ENCODE measurements around the gene PNCK. TPM values are rescaled to one million over a fixed set of nuclear protein-coding genes. Genes with fewer than 3 reads are reported as not detected.

PNCK gene
- total and polyA plus RNA-seq, 2 experiments from 2014 or later, result not detected

GRCh38 chrX:153642655-153643430 is 30.8 kb downstream of the PNCK start:
- Histone ChIP-seq H4K20me1 (ENCODE audit: insufficient read depth) (no peaks in the 10 kb centered on the region), H3K4me2 (ENCODE audit: unreplicated experiment) (no peak overlapping the region), H2AFZ (no peak overlapping the region), H3K4me1 (ENCODE audit: insufficient read depth) (no peaks in the 10 kb centered on the region), H3K9me2 (ENCODE audit: insufficient read depth) (no peaks in the 10 kb centered on the region), H3F3A (ENCODE audit: insufficient read depth) (no peaks in the 10 kb centered on the region), H3K79me2 (ENCODE audit: insufficient read depth) (no peaks in the 10 kb centered on the region), H3K27me3 (replicated peaks; ENCODE audit: insufficient read depth) (peaks cover 17% of the 10 kb centered on the region; the same call in 1 of the 2 replicates), H3K27ac (no peak overlapping the region), H3K9ac (no peak overlapping the region), H3K36me3 (ENCODE audit: low read depth) (no peaks in the 10 kb centered on the region), H3K9me3 (ENCODE audit: low read depth) (no peaks in the 10 kb centered on the region), H3K4me3 (no peak overlapping the region)
- in situ Hi-C loops (cut with MboI), result no loop called here
- DNase-seq, result no peak
- TF ChIP-seq EZH2phosphoT487 (IDR thresholded peaks at IDR 0.05; ENCODE audit: insufficient read depth, low read depth), result no peak
- no peak for TF ChIP-seq EZH2 (IDR thresholded peaks at IDR 0.05; ENCODE audit: insufficient read depth, poor library complexity, severe bottlenecking)
- 0 to 6% methylated on average over 2 to 39 of the region's 48 CpGs for whole genome bisulfite sequencing, 2 experiments (ENCODE audit: low coverage in 1 of 2, low lambda C conversion rate in 2 of 2, missing lambda C conversion rate in 2 of 2)

DNA sequence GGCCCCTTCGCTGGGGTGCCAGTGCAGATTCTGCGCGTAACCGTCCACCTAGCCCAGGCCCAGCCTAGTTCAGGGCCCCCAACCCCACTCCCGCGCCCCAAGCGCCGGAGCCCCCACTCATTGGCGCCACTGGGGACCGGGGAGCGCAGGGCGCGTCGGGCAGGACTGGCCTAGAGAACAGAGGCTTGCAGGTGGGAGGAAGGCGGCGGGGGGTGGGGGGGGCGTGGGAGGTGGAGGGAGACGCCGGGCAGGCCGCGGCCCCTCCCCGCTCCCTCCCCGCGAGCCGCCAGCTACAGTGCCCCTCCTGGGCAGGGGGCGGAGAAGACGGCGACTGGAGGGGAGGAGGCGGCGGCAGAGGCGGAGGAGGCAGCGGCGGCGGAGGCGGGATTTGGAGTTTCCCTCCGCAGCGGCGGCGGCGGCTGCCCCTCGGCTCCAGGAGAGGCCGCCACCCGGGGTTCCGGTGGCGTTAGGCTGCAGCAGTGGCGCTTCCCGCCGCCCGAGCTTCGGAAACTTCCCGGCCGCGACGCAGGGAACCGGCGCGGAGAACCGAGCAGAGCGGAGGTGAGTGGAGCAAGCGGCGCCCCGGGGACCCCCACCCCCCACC is 31.5 kb downstream of the PNCK start:
- Histone ChIP-seq H3K9me3 (ENCODE audit: low read depth) (no peaks in the 10 kb centered on the region), H3K4me2 (ENCODE audit: unreplicated experiment) (no peak overlapping the region), H3K4me3 (no peak overlapping the region), H3K9ac (no peak overlapping the region), H3K4me1 (ENCODE audit: insufficient read depth) (no peaks in the 10 kb centered on the region), H2AFZ (no peak overlapping the region), H4K20me1 (ENCODE audit: insufficient read depth) (no peaks in the 10 kb centered on the region), H3F3A (ENCODE audit: insufficient read depth) (no peaks in the 10 kb centered on the region), H3K27ac (no peak overlapping the region), H3K36me3 (ENCODE audit: low read depth) (no peaks in the 10 kb centered on the region), H3K27me3 (replicated peaks; ENCODE audit: insufficient read depth) (peaks cover 17% of the 10 kb centered on the region; the same call in 1 of the 2 replicates), H3K9me2 (ENCODE audit: insufficient read depth) (no peaks in the 10 kb centered on the region), H3K79me2 (ENCODE audit: insufficient read depth) (no peaks in the 10 kb centered on the region)
- TF ChIP-seq EZH2phosphoT487 (IDR thresholded peaks at IDR 0.05; ENCODE audit: insufficient read depth, low read depth), result no peak
- no peak for TF ChIP-seq EZH2 (IDR thresholded peaks at IDR 0.05; ENCODE audit: insufficient read depth, poor library complexity, severe bottlenecking)
- WGBS, 2 experiments (ENCODE audit: low coverage in 1 of 2, low lambda C conversion rate in 2 of 2, missing lambda C conversion rate in 2 of 2), result 1 to 10% methylated on average over 2 to 14 of the region's 62 CpGs
- DNase-seq, result peak; percentile 6
- in situ Hi-C loops (cut with MboI), result no loop called here

DNA sequence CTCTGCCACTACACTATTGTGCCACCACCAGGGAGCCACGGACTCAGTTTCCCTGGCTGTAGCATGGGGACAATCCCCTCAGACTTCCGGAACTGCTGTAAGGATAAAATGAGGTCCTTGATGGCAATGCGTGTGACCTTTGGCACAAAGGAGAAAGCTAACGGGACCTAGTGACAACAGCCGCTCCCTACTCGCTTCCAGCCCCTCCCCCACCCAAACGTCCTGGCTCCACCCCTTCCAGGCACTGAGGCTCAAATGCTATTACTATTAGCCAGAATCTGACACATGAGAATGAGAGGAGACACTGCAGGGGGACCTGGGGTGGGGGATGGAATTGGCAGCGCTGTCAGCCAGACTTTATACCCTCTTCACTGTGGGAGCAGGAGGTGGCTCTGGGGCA is 32.0 kb downstream of the PNCK start:
- H3K9ac ChIP-seq, result no peak overlapping the region
- no peaks in the 10 kb centered on the region for H3K4me1 ChIP-seq (ENCODE audit: insufficient read depth)
- in situ Hi-C loops (cut with MboI), result no loop called here
- no peak overlapping the region for H3K4me3 ChIP-seq
- H4K20me1 ChIP-seq (ENCODE audit: insufficient read depth), result no peaks in the 10 kb centered on the region
- TF ChIP-seq EZH2phosphoT487 (IDR thresholded peaks at IDR 0.05; ENCODE audit: insufficient read depth, low read depth) (no peak), EZH2 (IDR thresholded peaks at IDR 0.05; ENCODE audit: insufficient read depth, poor library complexity, severe bottlenecking) (no peak)
- H2AFZ ChIP-seq, result no peak overlapping the region
- H3K36me3 ChIP-seq (ENCODE audit: low read depth), result no peaks in the 10 kb centered on the region
- no peaks in the 10 kb centered on the region for H3K9me2 ChIP-seq (ENCODE audit: insufficient read depth)
- H3K27ac ChIP-seq, result no peak overlapping the region
- DNase-seq, result no peak
- no peaks in the 10 kb centered on the region for H3F3A ChIP-seq (ENCODE audit: insufficient read depth)
- H3K4me2 ChIP-seq (ENCODE audit: unreplicated experiment), result no peak overlapping the region
- WGBS, 2 experiments (ENCODE audit: low coverage in 1 of 2, low lambda C conversion rate in 2 of 2, missing lambda C conversion rate in 2 of 2), result 0% methylated on average over 4 to 8 of the region's 8 CpGs
- peaks cover 17% of the 10 kb centered on the region; the same call in 1 of the 2 replicates for H3K27me3 ChIP-seq (replicated peaks; ENCODE audit: insufficient read depth)
- no peaks in the 10 kb centered on the region for H3K79me2 ChIP-seq (ENCODE audit: insufficient read depth)
- no peaks in the 10 kb centered on the region for H3K9me3 ChIP-seq (ENCODE audit: low read depth)

- Histone ChIP-seq H3F3A (ENCODE audit: insufficient read depth) (no peaks in the 10 kb centered on the region), H3K4me1 (ENCODE audit: insufficient read depth) (no peaks in the 10 kb centered on the region), H3K27me3 (replicated peaks; ENCODE audit: insufficient read depth) (peaks cover 14% of the 10 kb centered on the region; the same call in 1 of the 2 replicates), H3K79me2 (ENCODE audit: insufficient read depth) (no peaks in the 10 kb centered on the region), H3K9ac (no peak overlapping the region), H3K36me3 (ENCODE audit: low read depth) (no peaks in the 10 kb centered on the region), H4K20me1 (ENCODE audit: insufficient read depth) (no peaks in the 10 kb centered on the region), H3K4me3 (no peak overlapping the region), H3K9me2 (ENCODE audit: insufficient read depth) (no peaks in the 10 kb centered on the region), H3K9me3 (ENCODE audit: low read depth) (no peaks in the 10 kb centered on the region), H3K27ac (no peak overlapping the region), H2AFZ (no peak overlapping the region), H3K4me2 (ENCODE audit: unreplicated experiment) (no peak overlapping the region)
- no peak for DNase-seq
- TF ChIP-seq EZH2phosphoT487 (IDR thresholded peaks at IDR 0.05; ENCODE audit: insufficient read depth, low read depth), result no peak
- in situ Hi-C loops (cut with MboI), result no loop called here
- 71 to 84% methylated on average over 11 to 14 of the region's 26 CpGs for WGBS, 2 experiments (ENCODE audit: low coverage in 1 of 2, low lambda C conversion rate in 2 of 2, missing lambda C conversion rate in 2 of 2)
Observed at GRCh38 chrX:153640736-153641575, 32.7 kb downstream of the PNCK start.
